Measurements from ENCODE around the gene SLC35F2. TPM values are rescaled to one million over a fixed set of nuclear protein-coding genes. Genes with fewer than 3 reads are reported as not detected.
A peak's percentile ranks its signal among the peaks of the same experiment; 100 is the strongest.

SLC35F2 gene
- total and polyA plus RNA-seq, 2 of the 8 experiments (the other 6 are each of a cell fraction or from before 2014, with no cell fraction given), result 15.1 to 29.7 TPM

DNA sequence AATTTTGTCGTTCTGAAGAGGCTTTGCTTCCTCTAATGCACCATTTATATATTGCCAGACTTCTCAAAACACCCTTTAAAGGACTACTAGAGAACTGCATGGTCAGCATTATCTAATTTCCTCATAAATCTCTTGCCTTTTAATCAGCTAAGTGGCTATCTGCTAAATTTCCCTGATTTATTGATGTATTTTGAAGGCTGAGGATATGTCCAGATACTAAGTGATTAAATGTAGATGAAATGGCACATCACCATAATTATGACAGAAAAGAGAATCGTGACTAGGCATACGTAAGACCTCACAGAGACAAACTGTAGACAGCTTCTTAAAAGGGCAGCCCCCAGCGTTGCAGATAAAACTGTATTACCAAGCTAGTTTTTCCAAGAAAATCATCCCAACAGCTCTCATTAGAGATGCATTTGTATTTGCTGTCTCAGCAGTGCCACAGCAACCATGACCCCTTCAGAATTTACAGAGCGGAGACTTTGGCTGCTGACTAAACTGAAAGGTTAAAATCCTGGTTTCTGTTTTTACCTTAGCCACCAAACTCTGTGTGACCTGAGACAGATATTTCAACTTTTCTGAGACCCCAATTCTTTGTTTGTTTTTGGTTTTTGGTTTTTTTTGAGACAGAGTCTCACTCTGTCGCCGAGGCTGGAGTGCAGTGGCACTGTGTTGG, 79.6 kb downstream of the SLC35F2 start:
- WGBS, 2 experiments (ENCODE audit: extremely low coverage in 1 of 2, insufficient coverage in 1 of 2, insufficient read length in 1 of 2, insufficient replicate concordance in 2 of 2, low coverage in 1 of 2, low lambda C conversion rate in 2 of 2, missing lambda C conversion rate in 1 of 2), result 87% methylated on average over 7 of the region's 7 CpGs; no CpG with 5 or more reads in 1 of the 2 experiments
- no peak for DNase-seq (ENCODE audit: low read depth in 1 of 2, low spot score in 2 of 2)

More for the DNA sequence above, 79.6 kb downstream of the SLC35F2 start:
- ChIA-PET POLR2A (ENCODE audit: partially characterized antibody) (no interaction called here), CTCF (ENCODE audit: partially characterized antibody) (interaction anchor here (0.9 to 2.2 kb wide), 9 partner anchors 8 to 253 kb away, joined by 3 to 7 read pairs (median 3); no protein-coding TSS in a partner anchor)
- Histone ChIP-seq H3K36me3 (ENCODE audit: control insufficient read depth in 2 of 4, insufficient read depth in 4 of 4, low read length in 3 of 4) (no peaks in the 10 kb centered on the region), H3K4me1 (replicated peaks in 1 of 4; ENCODE audit: control insufficient read depth in 3 of 4, insufficient read depth in 4 of 4, low read length in 3 of 4) (no peaks in the 10 kb centered on the region), H3K9me3 (ENCODE audit: insufficient read depth in 2 of 2, low read depth in 1 of 2, low read length in 1 of 2) (no peaks in the 10 kb centered on the region), H2AK5ac (ENCODE audit: low read depth, low read length) (no peak overlapping the region), H3K23me2 (ENCODE audit: low read depth, low read length) (no peaks in the 10 kb centered on the region), H3K27ac (ENCODE audit: low read depth, low read length) (no peak overlapping the region), H3K79me2 (ENCODE audit: control insufficient read depth in 1 of 2, insufficient read depth in 2 of 2, low read length in 2 of 2) (no peaks in the 10 kb centered on the region), H3K4me2 (ENCODE audit: insufficient read depth in 1 of 2, low read depth in 2 of 2, low read length in 2 of 2) (no peak overlapping the region), H2AFZ (ENCODE audit: low read length) (no peak overlapping the region), H2BK120ac (replicated peaks; ENCODE audit: low read depth, low read length) (no peak overlapping the region), H3K9ac (replicated peaks in 1 of 4; ENCODE audit: extremely low read depth in 1 of 4, low read depth in 3 of 4, low read length in 3 of 4) (no peak overlapping the region), H3K4ac (replicated peaks; ENCODE audit: insufficient read length, low read depth, low read length) (no peak overlapping the region), H4K91ac (replicated peaks; ENCODE audit: insufficient read length, low read length) (no peak overlapping the region), H4K20me1 (replicated peaks in 1 of 2; ENCODE audit: control insufficient read depth in 1 of 2, insufficient read depth in 2 of 2, low read length in 2 of 2) (no peaks in the 10 kb centered on the region), H2BK20ac (ENCODE audit: low read length) (no peak overlapping the region), H2BK12ac (ENCODE audit: low read depth, low read length) (no peak overlapping the region), H2BK5ac (ENCODE audit: low read depth, low read length) (no peak overlapping the region), H4K5ac (ENCODE audit: insufficient read length, low read depth, low read length) (no peak overlapping the region), H3K14ac (ENCODE audit: insufficient read length) (no peak overlapping the region), H3K56ac (replicated peaks; ENCODE audit: insufficient read length, low read depth, low read length) (no peak overlapping the region), H3K27me3 (replicated peaks in 1 of 4; ENCODE audit: control insufficient read depth in 3 of 4, extremely low read depth in 1 of 4, insufficient read depth in 3 of 4, low read length in 3 of 4) (no peaks in the 10 kb centered on the region), H3K79me1 (ENCODE audit: low read depth, low read length) (no peaks in the 10 kb centered on the region), H3K18ac (ENCODE audit: extremely low read depth, low read length) (no peak overlapping the region), H3K23ac (ENCODE audit: insufficient read length) (no peak overlapping the region), H2BK15ac (ENCODE audit: low read length) (no peak overlapping the region), H4K8ac (ENCODE audit: extremely low read depth, insufficient read depth, low read length) (no peak overlapping the region), H3K4me3 (ENCODE audit: extremely low read depth in 1 of 4, insufficient read depth in 2 of 4, low read depth in 3 of 4, low read length in 4 of 4) (no peak overlapping the region)
- FAIRE-seq, result no peak
- peak; percentile 85 for TF ChIP-seq MAFK (IDR thresholded peaks at IDR 0.05; ENCODE audit: low read depth, low read length)
- no peak for TF ChIP-seq JUND (IDR thresholded peaks at IDR 0.05; ENCODE audit: low read length)

Measured in H1 (cell line).